Endometrial microvascular endothelial cells (primary cell): ENCODE measurements around the gene ATP1A2. TPM values are rescaled to one million over a fixed set of nuclear protein-coding genes. Genes with fewer than 3 reads are reported as not detected.
"Not testable (repeated sequence)": the region's sequence is repeated elsewhere in the genome, so short reads cannot be mapped to it uniquely, and the experiment has no call there.

Experiments used
- in situ Hi-C: cut with HindIII; loops from 2 replicates; pipeline ENCODE4 v1.10.0; 2017; ENCODE audit warnings: low sequenced_read_pairs, low pct_unique_long_range_greater_than_20kb; ENCODE audit errors: inconsistent ontology term
- total RNA-seq: library from RNA; depleted of rRNA; stranded (reverse); fragments of >200 nt; gene quantifications from one replicate; pipeline ENCODE4 v1.2.3, GENCODE V29; 2015; ENCODE audit errors: inconsistent ontology term

The ATP1A2 gene
- total RNA-seq, 1 donor from 2014 or later, result not detected

- in situ Hi-C loops, result no loop called here
Measured at GRCh38 chr1:160116283-160117147, 956 bp downstream of the ATP1A2 start.

- in situ Hi-C loops, result no loop called here
Measured at GRCh38 chr1:160117300-160117699, 1.7 kb downstream of the ATP1A2 start.

GRCh38 chr1:160117709-160118183, 2.2 kb downstream of the ATP1A2 start:
- in situ Hi-C loops, result no loop called here

- in situ Hi-C loops, result no loop called here
Measured at GRCh38 chr1:160118928-160119327, 3.4 kb downstream of the ATP1A2 start.

GRCh38 chr1:160120797-160121196, 5.2 kb downstream of the ATP1A2 start:
- in situ Hi-C loops, result no loop called here

- in situ Hi-C loops, result no loop called here
Measured at GRCh38 chr1:160121388-160121787, 5.8 kb downstream of the ATP1A2 start.

- in situ Hi-C loops, result no loop called here
Measured at GRCh38 chr1:160122978-160123495, 7.5 kb downstream of the ATP1A2 start.

GRCh38 chr1:160123726-160124125, 8.2 kb downstream of the ATP1A2 start:
- in situ Hi-C loops, result no loop called here

- in situ Hi-C loops, result no loop called here
Measured at GRCh38 chr1:160124705-160125478, 9.3 kb downstream of the ATP1A2 start.

GRCh38 chr1:160125746-160126145, 10.2 kb downstream of the ATP1A2 start:
- in situ Hi-C loops, result no loop called here

GRCh38 chr1:160126342-160126741, 10.8 kb downstream of the ATP1A2 start:
- in situ Hi-C loops, result not testable (repeated sequence)

- in situ Hi-C loops, result no loop called here
Measured at GRCh38 chr1:160127381-160127780, 11.8 kb downstream of the ATP1A2 start.

- in situ Hi-C loops, result no loop called here
Measured at GRCh38 chr1:160127865-160128523, 12.4 kb downstream of the ATP1A2 start.

- in situ Hi-C loops, result no loop called here
Measured at GRCh38 chr1:160128636-160129035, 13.1 kb downstream of the ATP1A2 start.

- in situ Hi-C loops, result no loop called here
Measured at GRCh38 chr1:160129046-160129445, 13.5 kb downstream of the ATP1A2 start.

- in situ Hi-C loops, result no loop called here
Measured at GRCh38 chr1:160129558-160129957, 14.0 kb downstream of the ATP1A2 start.

GRCh38 chr1:160129966-160130365, 14.4 kb downstream of the ATP1A2 start:
- in situ Hi-C loops, result no loop called here

GRCh38 chr1:160130486-160130885, 14.9 kb downstream of the ATP1A2 start:
- in situ Hi-C loops, result no loop called here

- in situ Hi-C loops, result no loop called here
Measured at GRCh38 chr1:160130939-160131338, 15.4 kb downstream of the ATP1A2 start.
